Cardiac fibroblast (primary cell): ENCODE data around the gene NUAK2.

ENCODE experiments used
- DNase-seq, 2 donors: peaks; one replicate each; pipeline versions ENCODE4 v3.0.0 to v3.0.0-alpha.2; 2010; ENCODE audit warnings: low read depth in 2 of 2
- H3K4me3 ChIP-seq, 2 donors: replicated peaks in 1 of 2; 1 replicate in 1 of 2; 2 replicates in 1 of 2; pipeline ENCODE4 v1.5.1; 2011; ENCODE audit warnings: low read depth in 2 of 2, low read length in 2 of 2, mild to moderate bottlenecking in 2 of 2, moderate library complexity in 1 of 2
- TF ChIP-seq, protein P1 (sequence below): IDR thresholded peaks from one replicate; pipeline ENCODE4 v1.5.1; 2011; ENCODE audit warnings: low read depth, mild to moderate bottlenecking, low read length, inconsistent platforms

Gene NUAK2

DNA sequence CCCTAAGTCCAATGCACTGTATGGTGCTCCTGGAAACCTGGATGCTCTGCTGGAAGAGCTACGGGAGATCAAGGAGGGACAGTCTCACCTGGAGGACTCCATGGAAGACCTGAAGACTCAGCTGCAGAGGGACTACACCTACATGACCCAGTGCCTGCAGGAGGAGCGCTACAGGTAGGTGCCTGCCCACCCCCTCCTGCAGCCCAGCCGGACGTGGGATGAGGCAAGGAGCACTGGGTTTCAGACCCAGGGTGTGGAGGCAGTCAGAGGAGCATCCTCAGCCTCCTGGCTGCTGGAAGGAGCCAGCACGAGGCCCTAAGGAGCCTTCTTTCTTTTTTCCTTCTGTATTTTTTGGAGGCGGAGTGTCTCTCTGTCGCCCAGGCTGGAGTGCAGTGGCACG is 51.8 kb downstream of the NUAK2 start:
- TF ChIP-seq, protein P1, sequence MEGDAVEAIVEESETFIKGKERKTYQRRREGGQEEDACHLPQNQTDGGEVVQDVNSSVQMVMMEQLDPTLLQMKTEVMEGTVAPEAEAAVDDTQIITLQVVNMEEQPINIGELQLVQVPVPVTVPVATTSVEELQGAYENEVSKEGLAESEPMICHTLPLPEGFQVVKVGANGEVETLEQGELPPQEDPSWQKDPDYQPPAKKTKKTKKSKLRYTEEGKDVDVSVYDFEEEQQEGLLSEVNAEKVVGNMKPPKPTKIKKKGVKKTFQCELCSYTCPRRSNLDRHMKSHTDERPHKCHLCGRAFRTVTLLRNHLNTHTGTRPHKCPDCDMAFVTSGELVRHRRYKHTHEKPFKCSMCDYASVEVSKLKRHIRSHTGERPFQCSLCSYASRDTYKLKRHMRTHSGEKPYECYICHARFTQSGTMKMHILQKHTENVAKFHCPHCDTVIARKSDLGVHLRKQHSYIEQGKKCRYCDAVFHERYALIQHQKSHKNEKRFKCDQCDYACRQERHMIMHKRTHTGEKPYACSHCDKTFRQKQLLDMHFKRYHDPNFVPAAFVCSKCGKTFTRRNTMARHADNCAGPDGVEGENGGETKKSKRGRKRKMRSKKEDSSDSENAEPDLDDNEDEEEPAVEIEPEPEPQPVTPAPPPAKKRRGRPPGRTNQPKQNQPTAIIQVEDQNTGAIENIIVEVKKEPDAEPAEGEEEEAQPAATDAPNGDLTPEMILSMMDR = no peak
- no peak for DNase-seq
- no peak overlapping the region for H3K4me3 ChIP-seq

DNA sequence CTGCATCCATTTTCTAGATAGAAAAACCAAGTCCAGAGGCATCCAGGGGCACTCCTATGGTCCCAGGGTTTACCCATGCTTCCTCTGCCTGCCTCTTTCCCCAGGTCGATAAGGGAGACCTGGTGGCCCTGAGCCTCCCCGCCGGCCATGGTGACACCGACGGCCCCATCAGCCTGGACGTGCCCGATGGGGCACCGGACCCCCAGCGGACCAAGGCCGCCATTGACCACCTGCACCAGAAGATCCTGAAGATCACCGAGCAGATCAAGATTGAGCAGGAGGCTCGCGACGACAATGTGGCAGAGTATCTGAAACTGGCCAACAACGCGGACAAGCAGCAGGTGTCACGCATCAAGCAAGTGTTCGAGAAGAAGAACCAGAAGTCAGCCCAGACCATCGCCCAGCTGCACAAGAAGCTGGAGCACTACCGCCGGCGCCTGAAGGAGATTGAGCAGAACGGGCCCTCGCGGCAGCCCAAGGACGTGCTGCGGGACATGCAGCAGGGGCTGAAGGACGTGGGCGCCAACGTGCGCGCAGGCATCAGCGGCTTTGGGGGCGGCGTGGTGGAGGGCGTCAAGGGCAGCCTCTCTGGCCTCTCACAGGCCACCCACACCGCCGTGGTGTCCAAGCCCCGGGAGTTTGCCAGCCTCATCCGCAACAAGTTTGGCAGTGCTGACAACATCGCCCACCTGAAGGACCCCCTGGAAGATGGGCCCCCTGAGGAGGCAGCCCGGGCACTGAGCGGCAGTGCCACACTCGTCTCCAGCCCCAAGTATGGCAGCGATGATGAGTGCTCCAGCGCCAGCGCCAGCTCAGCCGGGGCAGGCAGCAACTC is 52.5 kb downstream of the NUAK2 start:
- TF ChIP-seq, protein P1 = no peak
- no peak for DNase-seq
- no peak overlapping the region for H3K4me3 ChIP-seq

DNA sequence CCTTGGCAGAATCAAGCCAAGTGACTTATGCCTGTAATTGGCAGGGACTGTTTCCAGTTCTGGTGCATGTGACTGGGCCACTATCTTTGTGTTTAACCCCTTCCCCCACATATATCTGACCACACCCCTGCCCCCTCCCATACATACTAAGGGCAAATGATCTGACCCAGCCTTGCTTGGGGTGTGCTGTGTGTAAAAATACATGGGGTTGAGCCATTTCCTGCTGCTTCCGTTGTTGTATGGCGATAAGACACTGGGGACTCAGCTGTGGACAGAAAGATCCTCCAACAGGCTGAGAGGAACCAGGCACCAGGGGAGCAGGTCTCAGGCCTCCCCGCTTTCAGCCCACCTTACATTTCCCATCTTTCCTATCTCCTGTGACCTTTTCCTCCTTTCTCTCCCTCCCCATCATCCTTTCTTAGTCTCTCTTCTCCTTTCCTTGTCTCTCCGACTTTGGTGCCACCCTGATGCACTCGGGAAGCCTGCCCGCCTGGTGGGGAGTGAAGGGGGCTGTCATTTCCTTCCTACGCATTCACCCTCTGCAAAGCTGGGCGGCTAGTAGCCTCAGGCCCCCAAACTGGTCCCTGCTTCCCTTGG is 54.1 kb downstream of the NUAK2 start:
- TF ChIP-seq, protein P1 = no peak
- H3K4me3 ChIP-seq = no peak overlapping the region
- DNase-seq = no peak

DNA sequence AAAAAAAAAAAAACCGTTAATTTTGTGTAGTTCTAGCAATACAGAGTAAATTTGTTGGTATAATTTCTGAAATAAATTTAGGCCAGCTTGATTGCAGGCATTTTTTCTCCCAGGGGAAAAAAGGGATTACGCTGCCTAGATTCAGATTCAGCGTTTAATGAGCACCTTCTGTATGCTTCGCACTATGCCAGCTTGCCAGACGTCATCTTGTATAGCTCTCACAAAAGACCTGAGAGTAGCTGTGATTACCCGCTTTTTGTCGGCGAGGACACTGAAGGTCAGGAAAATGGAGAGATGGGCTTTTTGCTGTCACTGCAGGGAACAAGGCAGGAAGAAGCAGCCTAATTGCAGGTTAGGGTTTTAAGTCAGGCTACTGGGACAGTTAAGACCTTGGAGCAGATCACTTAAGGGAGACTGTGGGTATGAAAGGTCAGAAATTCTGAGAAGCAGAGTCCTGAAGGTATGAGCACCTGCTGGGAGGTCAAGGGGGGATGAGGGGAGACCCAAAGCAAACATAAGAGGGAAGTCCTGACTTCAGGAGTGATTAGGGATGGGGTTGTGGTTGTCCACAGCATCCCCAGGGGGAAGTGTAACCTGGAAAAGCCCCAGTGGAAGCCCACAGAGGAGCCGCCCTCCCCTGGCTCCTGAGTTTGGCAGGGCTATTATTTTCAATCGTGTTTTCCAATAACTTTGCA is 54.8 kb downstream of the NUAK2 start:
- no peak for DNase-seq
- TF ChIP-seq, protein P1 = no peak
- no peak overlapping the region for H3K4me3 ChIP-seq

DNA sequence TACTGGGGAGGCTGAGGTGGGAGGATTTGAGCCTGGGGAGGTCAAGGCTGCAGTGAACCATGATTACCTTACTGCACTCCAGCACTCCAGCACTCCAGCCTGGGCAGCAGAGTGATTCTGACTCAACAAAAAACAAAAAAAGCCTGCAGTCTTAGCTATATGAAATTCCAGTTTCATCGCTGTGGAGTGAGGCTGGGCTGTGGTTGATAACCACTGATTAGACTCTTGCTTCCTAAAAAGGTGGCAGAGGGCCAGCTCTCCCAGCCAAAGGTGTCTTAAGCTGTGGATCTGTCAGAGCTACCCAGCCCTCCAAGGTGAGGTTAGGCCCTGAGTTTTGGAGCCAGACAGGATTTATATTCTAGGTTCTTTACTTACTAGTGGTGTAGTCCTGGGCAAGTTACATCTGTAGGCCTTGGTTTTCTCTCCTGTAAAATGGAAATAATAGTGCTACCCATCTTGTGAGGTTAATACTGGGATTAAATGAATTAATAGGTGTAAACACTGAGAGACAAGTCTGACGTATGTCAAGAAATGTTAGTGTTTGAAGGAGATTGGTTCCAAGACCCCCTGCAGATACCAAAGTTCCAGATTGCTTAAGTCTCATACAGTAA is 57.9 kb downstream of the NUAK2 start:
- TF ChIP-seq, protein P1 = no peak
- H3K4me3 ChIP-seq = no peak overlapping the region
- peak; percentile 16 to 41 for DNase-seq

DNA sequence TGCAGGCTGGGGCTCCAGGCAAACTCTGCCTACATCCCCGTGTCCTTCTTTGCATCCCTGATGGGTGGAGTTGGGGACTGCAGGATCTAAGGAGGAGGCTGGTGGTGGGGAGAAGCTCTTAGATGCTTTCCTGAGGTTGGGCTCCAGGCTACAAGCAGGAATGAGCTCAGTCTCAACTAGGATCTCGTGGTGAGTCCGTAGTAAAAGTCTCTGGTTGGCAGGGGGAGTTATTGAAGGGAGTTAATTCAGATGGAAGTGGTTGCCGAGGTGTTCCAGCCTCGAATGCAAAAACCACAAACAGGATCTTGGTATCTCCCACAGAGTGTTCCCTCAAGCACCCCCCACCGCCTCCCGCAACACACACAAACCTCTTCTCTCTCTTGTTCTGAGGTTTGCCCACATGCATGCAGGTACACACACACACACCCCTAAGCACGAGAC is 58.8 kb downstream of the NUAK2 start:
- TF ChIP-seq, protein P1 = no peak
- DNase-seq = no peak
- no peak overlapping the region for H3K4me3 ChIP-seq
